ENCODE data around the gene MYRFL.

DNA sequence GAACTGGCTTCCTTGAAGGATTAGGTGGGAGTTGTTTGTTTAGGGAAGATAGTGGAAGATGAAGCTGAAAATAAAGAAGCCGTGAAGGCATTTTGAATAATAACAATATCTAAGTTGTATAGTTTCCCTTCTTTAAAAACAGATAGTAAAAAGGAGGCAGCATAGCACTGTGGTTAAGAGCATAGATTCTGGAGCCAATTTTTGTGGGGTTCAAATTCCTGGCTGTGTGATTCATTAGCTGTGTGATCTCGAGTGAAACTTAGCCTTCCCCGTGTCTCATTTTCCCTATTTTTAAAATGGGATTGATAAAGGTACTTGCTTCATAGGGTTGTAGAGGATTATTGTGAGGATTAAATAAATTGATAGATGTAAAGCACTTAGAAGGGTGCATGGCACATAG, 104.5 kb downstream of the MYRFL start:
- TF ChIP-seq, protein P1, sequence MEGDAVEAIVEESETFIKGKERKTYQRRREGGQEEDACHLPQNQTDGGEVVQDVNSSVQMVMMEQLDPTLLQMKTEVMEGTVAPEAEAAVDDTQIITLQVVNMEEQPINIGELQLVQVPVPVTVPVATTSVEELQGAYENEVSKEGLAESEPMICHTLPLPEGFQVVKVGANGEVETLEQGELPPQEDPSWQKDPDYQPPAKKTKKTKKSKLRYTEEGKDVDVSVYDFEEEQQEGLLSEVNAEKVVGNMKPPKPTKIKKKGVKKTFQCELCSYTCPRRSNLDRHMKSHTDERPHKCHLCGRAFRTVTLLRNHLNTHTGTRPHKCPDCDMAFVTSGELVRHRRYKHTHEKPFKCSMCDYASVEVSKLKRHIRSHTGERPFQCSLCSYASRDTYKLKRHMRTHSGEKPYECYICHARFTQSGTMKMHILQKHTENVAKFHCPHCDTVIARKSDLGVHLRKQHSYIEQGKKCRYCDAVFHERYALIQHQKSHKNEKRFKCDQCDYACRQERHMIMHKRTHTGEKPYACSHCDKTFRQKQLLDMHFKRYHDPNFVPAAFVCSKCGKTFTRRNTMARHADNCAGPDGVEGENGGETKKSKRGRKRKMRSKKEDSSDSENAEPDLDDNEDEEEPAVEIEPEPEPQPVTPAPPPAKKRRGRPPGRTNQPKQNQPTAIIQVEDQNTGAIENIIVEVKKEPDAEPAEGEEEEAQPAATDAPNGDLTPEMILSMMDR (IDR thresholded peaks at IDR 0.05) = no peak
- no peak for TF ChIP-seq POLR2A (IDR thresholded peaks at IDR 0.05; ENCODE audit: low read depth)
